HepG2 (cell line): ENCODE results near the gene PYURF. TPM values are rescaled to one million over a fixed set of nuclear protein-coding genes. Genes with fewer than 3 reads are reported as not detected.
A peak's percentile ranks its signal among the peaks of the same experiment; 100 is the strongest.

Experiments used
- CEBPG ChIP-seq: IDR thresholded peaks from 2 replicates; pipeline ENCODE4 v1.6.1; 2016
- MTA3 ChIP-seq: sonication (generic); formaldehyde crosslinking; IDR thresholded peaks from 2 replicates; pipeline ENCODE4 v1.4.0; 2020; ENCODE audit warnings: missing genetic modification reagents
- REXO4 ChIP-seq: sonication (generic); formaldehyde crosslinking; IDR thresholded peaks from 2 replicates; pipeline ENCODE4 v1.8.0; 2022; ENCODE audit warnings: missing genetic modification reagents, mild to moderate bottlenecking, borderline replicate concordance
- SP4 ChIP-seq: sonication (generic); formaldehyde crosslinking; IDR thresholded peaks from 2 replicates; pipeline ENCODE4 v1.8.1; 2023; ENCODE audit warnings: mild to moderate bottlenecking, missing genetic modification reagents
- ZBTB20 ChIP-seq: sonication (generic); formaldehyde crosslinking; IDR thresholded peaks from 2 replicates; pipeline ENCODE4 v1.8.1; 2023; ENCODE audit warnings: missing genetic modification reagents, low read depth, mild to moderate bottlenecking, borderline replicate concordance
- ZBTB7B ChIP-seq: sonication (generic); formaldehyde crosslinking; IDR thresholded peaks from 2 replicates; pipeline ENCODE4 v1.4.0; 2020; ENCODE audit warnings: missing genetic modification reagents
- ZFP36L1 ChIP-seq: sonication (generic); formaldehyde crosslinking; IDR thresholded peaks from 2 replicates; pipeline ENCODE4 v1.8.0; 2022; ENCODE audit warnings: mild to moderate bottlenecking, missing genetic modification reagents, moderate library complexity
- ZNF33A ChIP-seq: sonication (generic); formaldehyde crosslinking; IDR thresholded peaks from 2 replicates; pipeline ENCODE4 v1.5.1; 2020; ENCODE audit warnings: missing genetic modification reagents, mild to moderate bottlenecking, moderate library complexity, borderline replicate concordance
- ZNF687 ChIP-seq: sonication (generic); formaldehyde crosslinking; IDR thresholded peaks from 2 replicates; pipeline ENCODE4 v1.5.1; 2020; ENCODE audit warnings: mild to moderate bottlenecking, missing genetic modification reagents, moderate library complexity
- ZNF776 ChIP-seq: sonication (generic); formaldehyde crosslinking; IDR thresholded peaks from 2 replicates; pipeline ENCODE4 v1.4.0; 2020; ENCODE audit warnings: mild to moderate bottlenecking, missing genetic modification reagents
- ZNF83 ChIP-seq: sonication (generic); formaldehyde crosslinking; IDR thresholded peaks from 2 replicates; pipeline ENCODE4 v1.4.0; 2020; ENCODE audit warnings: missing genetic modification reagents, mild to moderate bottlenecking, borderline replicate concordance
- polyA plus RNA-seq, 8 experiments: library from polyadenylated mRNA; depleted of rRNA in 3 of 8; stranded (reverse) in 7 of 8; unstranded in 1 of 8; fragments of >200 nt; fragmentation: Illumina TruSeq in 4 of 8; extraction: Trizol in 4 of 8; gene quantifications; 2 replicates each; pipeline versions ENCODE4 v1.2.1 to v1.2.3, GENCODE V29; 2011 to 2016; ENCODE audit warnings: low read depth in 4 of 8, missing spikeins in 1 of 8, mixed read lengths in 1 of 8; ENCODE audit not compliant: insufficient read depth in 1 of 8
- total RNA-seq, 5 experiments: library from RNA; depleted of rRNA; stranded (reverse); fragments of >200 nt; fragmentation: Illumina TruSeq; extraction: Trizol; gene quantifications; 2 replicates each; pipeline ENCODE4 v1.2.3, GENCODE V29; 2016; ENCODE audit warnings: low read depth in 1 of 5
- TF ChIP-seq, protein P1 (sequence below): sonication (generic); formaldehyde crosslinking; IDR thresholded peaks from 2 replicates; pipeline ENCODE4 v1.4.0; 2020; ENCODE audit warnings: mild to moderate bottlenecking, missing genetic modification reagents
- TF ChIP-seq, protein P2 (sequence below): sonication (generic); formaldehyde crosslinking; IDR thresholded peaks from 2 replicates; pipeline ENCODE4 v1.9.0; 2021; ENCODE audit warnings: missing genetic modification reagents, borderline replicate concordance
- TF ChIP-seq, protein P3 (sequence below): sonication (generic); formaldehyde crosslinking; conservative IDR thresholded peaks from 2 replicates; pipeline ENCODE4 v1.5.0; 2020; ENCODE audit warnings: missing genetic modification reagents
- TF ChIP-seq, protein P4 (sequence below): sonication (generic); formaldehyde crosslinking; IDR thresholded peaks from 2 replicates; pipeline ENCODE4 v1.8.1; 2023; ENCODE audit warnings: mild to moderate bottlenecking, missing genetic modification reagents

The PYURF gene
- total and polyA plus RNA-seq, 2 of the 13 experiments (the other 11 are each of a cell fraction or from before 2014, with no cell fraction given), result 59.9 to 95.2 TPM

- TF ChIP-seq ZNF687, result peak; percentile 98
- peak; percentile 84 for TF ChIP-seq ZBTB20 (CRISPR knock-in tag)
- 0 out of 2 replicates have a peak, but pooled peaks have one; percentile 79 for TF ChIP-seq ZNF33A
- peak; percentile 97 for TF ChIP-seq SP4 (CRISPR knock-in tag)
- TF ChIP-seq, protein P1, sequence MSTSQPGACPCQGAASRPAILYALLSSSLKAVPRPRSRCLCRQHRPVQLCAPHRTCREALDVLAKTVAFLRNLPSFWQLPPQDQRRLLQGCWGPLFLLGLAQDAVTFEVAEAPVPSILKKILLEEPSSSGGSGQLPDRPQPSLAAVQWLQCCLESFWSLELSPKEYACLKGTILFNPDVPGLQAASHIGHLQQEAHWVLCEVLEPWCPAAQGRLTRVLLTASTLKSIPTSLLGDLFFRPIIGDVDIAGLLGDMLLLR, result no peak; the same call in none of the 2 replicates
- no peak for TF ChIP-seq MTA3 (CRISPR knock-in tag)
- TF ChIP-seq ZNF776 (CRISPR knock-in tag), result peak; percentile 96; the same call in 1 of the 2 replicates
- peak; percentile 83 for TF ChIP-seq ZNF83 (CRISPR knock-in tag)
- 0 out of 2 replicates have a peak, but pooled peaks have one; percentile 18 for TF ChIP-seq REXO4 (CRISPR knock-in tag)
- TF ChIP-seq, protein P2, sequence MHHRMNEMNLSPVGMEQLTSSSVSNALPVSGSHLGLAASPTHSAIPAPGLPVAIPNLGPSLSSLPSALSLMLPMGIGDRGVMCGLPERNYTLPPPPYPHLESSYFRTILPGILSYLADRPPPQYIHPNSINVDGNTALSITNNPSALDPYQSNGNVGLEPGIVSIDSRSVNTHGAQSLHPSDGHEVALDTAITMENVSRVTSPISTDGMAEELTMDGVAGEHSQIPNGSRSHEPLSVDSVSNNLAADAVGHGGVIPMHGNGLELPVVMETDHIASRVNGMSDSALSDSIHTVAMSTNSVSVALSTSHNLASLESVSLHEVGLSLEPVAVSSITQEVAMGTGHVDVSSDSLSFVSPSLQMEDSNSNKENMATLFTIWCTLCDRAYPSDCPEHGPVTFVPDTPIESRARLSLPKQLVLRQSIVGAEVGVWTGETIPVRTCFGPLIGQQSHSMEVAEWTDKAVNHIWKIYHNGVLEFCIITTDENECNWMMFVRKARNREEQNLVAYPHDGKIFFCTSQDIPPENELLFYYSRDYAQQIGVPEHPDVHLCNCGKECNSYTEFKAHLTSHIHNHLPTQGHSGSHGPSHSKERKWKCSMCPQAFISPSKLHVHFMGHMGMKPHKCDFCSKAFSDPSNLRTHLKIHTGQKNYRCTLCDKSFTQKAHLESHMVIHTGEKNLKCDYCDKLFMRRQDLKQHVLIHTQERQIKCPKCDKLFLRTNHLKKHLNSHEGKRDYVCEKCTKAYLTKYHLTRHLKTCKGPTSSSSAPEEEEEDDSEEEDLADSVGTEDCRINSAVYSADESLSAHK, result no peak
- 0 out of 2 replicates have a peak, but pooled peaks have one; percentile 35 for TF ChIP-seq CEBPG
- TF ChIP-seq, protein P3, sequence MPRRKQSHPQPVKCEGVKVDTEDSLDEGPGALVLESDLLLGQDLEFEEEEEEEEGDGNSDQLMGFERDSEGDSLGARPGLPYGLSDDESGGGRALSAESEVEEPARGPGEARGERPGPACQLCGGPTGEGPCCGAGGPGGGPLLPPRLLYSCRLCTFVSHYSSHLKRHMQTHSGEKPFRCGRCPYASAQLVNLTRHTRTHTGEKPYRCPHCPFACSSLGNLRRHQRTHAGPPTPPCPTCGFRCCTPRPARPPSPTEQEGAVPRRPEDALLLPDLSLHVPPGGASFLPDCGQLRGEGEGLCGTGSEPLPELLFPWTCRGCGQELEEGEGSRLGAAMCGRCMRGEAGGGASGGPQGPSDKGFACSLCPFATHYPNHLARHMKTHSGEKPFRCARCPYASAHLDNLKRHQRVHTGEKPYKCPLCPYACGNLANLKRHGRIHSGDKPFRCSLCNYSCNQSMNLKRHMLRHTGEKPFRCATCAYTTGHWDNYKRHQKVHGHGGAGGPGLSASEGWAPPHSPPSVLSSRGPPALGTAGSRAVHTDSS (CRISPR knock-in tag), result no peak
- TF ChIP-seq ZBTB7B, result peak; percentile 77
- peak; percentile 93; the same call in 1 of the 2 replicates for TF ChIP-seq ZFP36L1
- TF ChIP-seq, protein P4, sequence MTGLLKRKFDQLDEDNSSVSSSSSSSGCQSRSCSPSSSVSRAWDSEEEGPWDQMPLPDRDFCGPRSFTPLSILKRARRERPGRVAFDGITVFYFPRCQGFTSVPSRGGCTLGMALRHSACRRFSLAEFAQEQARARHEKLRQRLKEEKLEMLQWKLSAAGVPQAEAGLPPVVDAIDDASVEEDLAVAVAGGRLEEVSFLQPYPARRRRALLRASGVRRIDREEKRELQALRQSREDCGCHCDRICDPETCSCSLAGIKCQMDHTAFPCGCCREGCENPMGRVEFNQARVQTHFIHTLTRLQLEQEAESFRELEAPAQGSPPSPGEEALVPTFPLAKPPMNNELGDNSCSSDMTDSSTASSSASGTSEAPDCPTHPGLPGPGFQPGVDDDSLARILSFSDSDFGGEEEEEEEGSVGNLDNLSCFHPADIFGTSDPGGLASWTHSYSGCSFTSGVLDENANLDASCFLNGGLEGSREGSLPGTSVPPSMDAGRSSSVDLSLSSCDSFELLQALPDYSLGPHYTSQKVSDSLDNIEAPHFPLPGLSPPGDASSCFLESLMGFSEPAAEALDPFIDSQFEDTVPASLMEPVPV (CRISPR knock-in tag), result peak; percentile 84; the same call in 1 of the 2 replicates
Observed at GRCh38 chr4:88523325-88524129, at the start of gene PYURF (continued).
